Kidney epithelial cell (primary cell): ENCODE results near the gene HOXA1. TPM values are rescaled to one million over a fixed set of nuclear protein-coding genes. Genes with fewer than 3 reads are reported as not detected.
A peak's percentile ranks its signal among the peaks of the same experiment; 100 is the strongest.

ENCODE experiments used
- DNase-seq: peaks from one replicate; pipeline ENCODE4 v3.0.0-alpha.2; 2010; ENCODE audit warnings: low read depth
- H3K27me3 ChIP-seq: 2 replicates; pipeline ENCODE4 v1.6.0; 2011; ENCODE audit warnings: low read length; ENCODE audit not compliant: control insufficient read depth, insufficient read depth
- H3K36me3 ChIP-seq: 2 replicates; pipeline ENCODE4 v1.5.1; 2011; ENCODE audit warnings: low read length; ENCODE audit not compliant: control insufficient read depth, insufficient read depth
- H3K4me3 ChIP-seq: 2 replicates; pipeline ENCODE4 v1.5.1; 2011; ENCODE audit warnings: low read depth, mild to moderate bottlenecking, control low read depth, low read length
- CTCF ChIP-seq: IDR thresholded peaks from 2 replicates; pipeline ENCODE4 v1.5.1; 2011; ENCODE audit warnings: mild to moderate bottlenecking, moderate library complexity, low read length, control low read depth, inconsistent platforms; ENCODE audit not compliant: insufficient read depth, poor library complexity, severe bottlenecking
- total RNA-seq: library from RNA; depleted of rRNA; stranded (reverse); fragments of >200 nt; gene quantifications from 2 replicates; pipeline ENCODE4 v1.2.3, GENCODE V29; 2015

HOXA1 gene
- total RNA-seq, 1 donor from 2014 or later: 4.3 TPM

GRCh38 chr7:27138985-27139333 lies 43.2 kb upstream of the HOXA1 start:
- no peak for TF ChIP-seq CTCF
- peak overlapping the region; percentile 72 for H3K4me3 ChIP-seq
- H3K36me3 ChIP-seq: peaks cover 1% of the 10 kb centered on the region
- H3K27me3 ChIP-seq: peaks cover 2% of the 10 kb centered on the region
- DNase-seq: no peak

DNA sequence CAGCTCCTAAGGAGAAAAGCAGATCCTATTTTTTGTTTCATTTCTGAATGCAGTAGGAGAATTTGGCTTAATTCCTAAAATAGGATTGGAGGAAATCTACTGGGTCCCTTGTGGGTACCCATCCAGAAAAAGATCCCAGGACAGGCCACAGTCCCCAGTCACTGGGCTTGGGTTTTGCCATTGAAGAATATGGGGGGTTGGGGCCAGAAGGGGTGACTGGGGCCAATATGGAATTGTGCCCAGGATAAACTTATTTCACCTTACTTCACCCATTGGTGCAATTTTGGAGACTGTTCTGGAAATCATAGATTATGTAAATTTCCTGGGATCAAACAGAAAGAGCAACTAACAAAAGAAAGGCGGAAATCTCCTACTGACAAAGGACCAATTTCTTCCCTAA lies 42.7 kb upstream of the HOXA1 start:
- H3K36me3 ChIP-seq: peaks cover 1% of the 10 kb centered on the region
- DNase-seq: no peak
- peaks cover 2% of the 10 kb centered on the region for H3K27me3 ChIP-seq
- H3K4me3 ChIP-seq: peak overlapping the region; percentile 72
- no peak for TF ChIP-seq CTCF

- no peak for DNase-seq
These were observed 42.0 kb upstream of the HOXA1 start for GRCh38 chr7:27137640-27138315.

DNA sequence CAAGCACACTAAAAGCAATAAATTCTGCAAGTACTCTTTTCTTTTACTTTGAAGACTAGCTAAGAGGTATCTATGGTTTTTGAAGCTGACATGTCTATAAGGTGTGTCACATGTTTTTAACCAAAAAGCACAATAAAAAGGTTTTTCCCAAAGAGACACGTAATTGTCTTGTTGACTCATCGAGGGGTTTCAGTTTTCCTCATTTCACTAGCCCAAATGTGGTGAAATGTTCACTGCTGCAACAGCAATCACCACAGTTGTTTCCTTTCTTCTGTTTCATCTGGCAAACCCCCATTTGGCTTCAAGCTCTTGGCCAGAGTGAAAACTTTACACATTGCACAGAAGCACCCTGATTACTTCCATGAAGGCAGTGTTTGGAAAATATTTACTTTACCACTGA lies 38.6 kb upstream of the HOXA1 start:
- Histone ChIP-seq H3K4me3 (no peak overlapping the region), H3K27me3 (no peaks in the 10 kb centered on the region), H3K36me3 (no peaks in the 10 kb centered on the region)
- no peak for TF ChIP-seq CTCF
- peak; percentile 80 for DNase-seq

More at GRCh38 chr7:27137640-27138315, 42.0 kb upstream of the HOXA1 start:
- Histone ChIP-seq H3K27me3 (no peaks in the 10 kb centered on the region), H3K4me3 (no peak overlapping the region), H3K36me3 (no peaks in the 10 kb centered on the region)
- no peak for TF ChIP-seq CTCF

GRCh38 chr7:27133409-27134231 lies 37.8 kb upstream of the HOXA1 start:
- no peak for TF ChIP-seq CTCF
- Histone ChIP-seq H3K27me3 (no peaks in the 10 kb centered on the region), H3K4me3 (no peak overlapping the region), H3K36me3 (peaks cover 1% of the 10 kb centered on the region)
- no peak for DNase-seq
